ENCODE data around the gene EPS15. TPM values are rescaled to one million over a fixed set of nuclear protein-coding genes. Genes with fewer than 3 reads are reported as not detected.

EPS15 gene
- total and polyA plus RNA-seq, 9 donors = 20.9 to 84.0 (median 68.4) TPM

DNA sequence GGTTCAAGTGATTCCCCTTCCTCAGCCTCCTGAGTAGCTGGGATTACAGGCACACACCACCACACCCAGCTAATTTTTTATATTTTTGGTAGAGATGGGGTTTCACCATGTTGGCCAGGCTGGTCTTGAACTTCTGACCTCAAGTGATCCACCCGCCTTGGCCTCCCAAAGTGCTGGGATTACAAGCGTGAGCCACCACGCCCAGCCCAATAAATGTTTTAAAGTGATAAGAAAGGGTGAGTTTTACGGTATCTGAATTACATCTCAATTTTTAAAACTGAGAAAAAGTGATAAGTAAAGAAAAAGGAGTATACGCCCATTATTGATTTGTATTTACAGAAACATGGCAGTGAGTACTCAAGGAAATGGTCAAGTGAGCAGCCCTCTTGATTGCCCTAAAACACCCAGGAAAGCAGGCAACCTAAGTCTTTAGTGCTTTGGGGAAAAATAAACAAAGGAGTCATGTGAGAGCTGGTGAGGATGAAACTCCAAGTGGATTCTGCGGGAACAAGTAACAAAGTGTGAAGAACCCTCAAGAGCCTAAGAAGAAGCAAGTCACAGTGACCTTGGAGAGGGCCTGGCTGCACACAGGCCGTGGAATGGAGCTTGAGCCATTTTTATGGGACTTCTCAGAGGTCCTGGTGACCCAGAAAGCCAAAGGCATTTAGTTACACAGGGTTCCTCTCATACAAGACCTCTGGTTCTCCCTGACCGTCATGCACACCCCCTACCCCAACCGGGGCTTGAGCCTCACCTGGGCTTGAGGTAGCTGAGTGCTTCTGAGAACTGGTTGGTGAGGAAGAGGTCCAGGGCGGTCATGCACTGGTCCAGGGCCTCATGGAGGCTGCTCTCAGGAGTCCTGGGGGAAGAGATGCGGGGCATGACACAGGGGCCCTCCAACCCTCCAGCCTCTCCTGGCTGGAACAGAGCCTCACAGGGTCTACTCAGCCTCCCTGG lies 197.8 kb downstream of the EPS15 start:
- intact Hi-C loops (cut with DNase I) = no loop called here
- DNase-seq = no peak
- no peaks in the 10 kb centered on the region for H3K9me3 ChIP-seq
- H3K36me3 ChIP-seq = no peaks in the 10 kb centered on the region
- TF ChIP-seq EP300 (IDR thresholded peaks at IDR 0.05) = no peak
- TF ChIP-seq POLR2A (IDR thresholded peaks at IDR 0.05) = no peak
- TF ChIP-seq, protein P1, sequence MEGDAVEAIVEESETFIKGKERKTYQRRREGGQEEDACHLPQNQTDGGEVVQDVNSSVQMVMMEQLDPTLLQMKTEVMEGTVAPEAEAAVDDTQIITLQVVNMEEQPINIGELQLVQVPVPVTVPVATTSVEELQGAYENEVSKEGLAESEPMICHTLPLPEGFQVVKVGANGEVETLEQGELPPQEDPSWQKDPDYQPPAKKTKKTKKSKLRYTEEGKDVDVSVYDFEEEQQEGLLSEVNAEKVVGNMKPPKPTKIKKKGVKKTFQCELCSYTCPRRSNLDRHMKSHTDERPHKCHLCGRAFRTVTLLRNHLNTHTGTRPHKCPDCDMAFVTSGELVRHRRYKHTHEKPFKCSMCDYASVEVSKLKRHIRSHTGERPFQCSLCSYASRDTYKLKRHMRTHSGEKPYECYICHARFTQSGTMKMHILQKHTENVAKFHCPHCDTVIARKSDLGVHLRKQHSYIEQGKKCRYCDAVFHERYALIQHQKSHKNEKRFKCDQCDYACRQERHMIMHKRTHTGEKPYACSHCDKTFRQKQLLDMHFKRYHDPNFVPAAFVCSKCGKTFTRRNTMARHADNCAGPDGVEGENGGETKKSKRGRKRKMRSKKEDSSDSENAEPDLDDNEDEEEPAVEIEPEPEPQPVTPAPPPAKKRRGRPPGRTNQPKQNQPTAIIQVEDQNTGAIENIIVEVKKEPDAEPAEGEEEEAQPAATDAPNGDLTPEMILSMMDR (IDR thresholded peaks at IDR 0.05) = no peak
- no peaks in the 10 kb centered on the region for H3K4me1 ChIP-seq (ENCODE audit: insufficient read depth)
- no peak overlapping the region for H3K27ac ChIP-seq
- H3K4me3 ChIP-seq = no peak overlapping the region
- H3K27me3 ChIP-seq = no peaks in the 10 kb centered on the region
- 92 to 93% (median 92%) methylated on average over 11 of the region's 11 CpGs for WGBS, 3 donors

DNA sequence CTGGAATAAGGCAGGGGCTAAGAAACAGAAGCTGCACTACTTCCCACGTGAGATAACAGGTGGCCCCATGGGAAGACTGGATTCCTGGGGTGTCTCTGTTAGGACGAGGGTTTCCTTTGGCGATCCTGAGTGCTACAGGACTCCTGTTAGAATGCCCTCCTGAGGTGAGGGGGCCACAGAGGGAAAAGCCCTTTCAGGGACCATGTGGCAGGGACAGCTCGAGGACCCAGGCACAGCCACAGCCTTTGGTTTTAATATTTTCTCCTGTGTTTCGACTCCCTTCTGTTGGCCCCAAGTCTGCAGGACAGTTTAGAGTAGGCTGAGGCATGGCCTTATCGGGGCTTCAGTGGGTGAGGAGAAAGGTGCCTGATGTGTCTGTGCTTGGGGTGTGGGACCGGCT lies 201.3 kb downstream of the EPS15 start:
- 87 to 93% (median 91%) methylated on average over 7 of the region's 7 CpGs for WGBS, 3 donors
- Histone ChIP-seq H3K27ac (no peak overlapping the region), H3K27me3 (no peaks in the 10 kb centered on the region), H3K4me3 (no peak overlapping the region), H3K36me3 (no peaks in the 10 kb centered on the region), H3K9me3 (no peaks in the 10 kb centered on the region), H3K4me1 (ENCODE audit: insufficient read depth) (no peaks in the 10 kb centered on the region)
- no peak for DNase-seq
- TF ChIP-seq POLR2A (IDR thresholded peaks at IDR 0.05) (no peak), EP300 (IDR thresholded peaks at IDR 0.05) (no peak)
- TF ChIP-seq, protein P1 (IDR thresholded peaks at IDR 0.05) = no peak
- intact Hi-C loops (cut with DNase I) = no loop called here

DNA sequence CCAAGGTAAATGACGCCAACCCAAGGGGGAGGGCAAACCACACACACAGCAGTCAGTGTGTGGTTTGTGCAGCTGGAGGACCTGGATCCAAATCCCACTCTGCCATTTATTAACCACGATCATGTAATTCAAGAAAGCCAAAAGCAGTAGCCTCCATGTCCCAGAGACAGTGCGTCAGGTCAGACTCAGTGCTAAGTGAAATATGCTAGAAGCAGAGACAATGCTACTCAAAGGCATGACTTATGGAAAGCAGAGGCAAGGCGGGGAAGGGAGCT lies 202.3 kb downstream of the EPS15 start:
- intact Hi-C loops (cut with DNase I) = no loop called here
- H3K4me1 ChIP-seq (ENCODE audit: insufficient read depth) = no peaks in the 10 kb centered on the region
- 78 to 84% (median 82%) methylated on average over 4 of the region's 4 CpGs for WGBS, 3 donors
- no peaks in the 10 kb centered on the region for H3K9me3 ChIP-seq
- no peak overlapping the region for H3K4me3 ChIP-seq
- no peaks in the 10 kb centered on the region for H3K36me3 ChIP-seq
- TF ChIP-seq, protein P1 (IDR thresholded peaks at IDR 0.05) = no peak
- TF ChIP-seq POLR2A (IDR thresholded peaks at IDR 0.05) (no peak), EP300 (IDR thresholded peaks at IDR 0.05) (no peak)
- no peak overlapping the region for H3K27ac ChIP-seq
- H3K27me3 ChIP-seq = no peaks in the 10 kb centered on the region
- no peak for DNase-seq

DNA sequence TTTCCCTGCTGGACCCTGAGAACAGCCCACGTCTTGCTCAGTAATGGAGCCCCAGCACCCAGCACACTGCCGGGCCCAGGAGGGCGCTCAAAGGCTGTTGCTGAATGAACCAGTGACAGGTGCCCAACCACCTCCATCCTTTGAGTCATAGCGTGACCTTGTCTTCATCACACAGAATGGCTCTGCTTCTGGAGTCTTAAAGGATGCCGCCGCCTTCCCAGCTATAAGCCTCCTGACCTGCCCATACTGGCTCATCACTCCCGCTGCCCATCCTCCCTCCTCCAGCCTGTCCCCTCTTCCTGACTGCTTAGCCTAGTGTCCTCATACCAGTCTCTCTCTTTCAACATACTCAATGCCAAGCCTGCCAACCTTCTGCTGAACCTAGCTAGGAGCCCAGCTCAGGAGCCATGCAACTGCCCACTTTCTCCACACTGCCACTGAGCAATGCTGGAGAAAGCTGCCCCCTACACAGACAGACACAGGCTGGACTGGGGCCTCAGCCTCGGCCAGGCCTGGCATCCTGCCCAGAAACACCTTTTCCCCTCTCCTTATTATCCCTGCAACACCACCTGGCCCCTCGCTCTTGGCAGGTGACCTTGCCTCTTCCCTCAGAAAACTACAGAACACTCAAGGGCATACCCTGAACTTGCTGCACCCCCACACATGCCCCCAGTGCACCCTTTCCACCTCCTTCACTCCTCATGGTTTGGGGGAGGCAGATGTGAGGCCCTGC lies 202.8 kb downstream of the EPS15 start:
- Histone ChIP-seq H3K4me3 (no peak overlapping the region), H3K27me3 (no peaks in the 10 kb centered on the region), H3K4me1 (ENCODE audit: insufficient read depth) (no peaks in the 10 kb centered on the region), H3K36me3 (no peaks in the 10 kb centered on the region), H3K9me3 (no peaks in the 10 kb centered on the region), H3K27ac (no peak overlapping the region)
- no peak for DNase-seq
- 82 to 89% (median 85%) methylated on average over 9 of the region's 9 CpGs for WGBS, 3 donors
- TF ChIP-seq POLR2A (IDR thresholded peaks at IDR 0.05) (no peak), EP300 (IDR thresholded peaks at IDR 0.05) (no peak)
- TF ChIP-seq, protein P1 (IDR thresholded peaks at IDR 0.05) = no peak
- intact Hi-C loops (cut with DNase I) = no loop called here

Measured in ovary (tissue), 9 donors.